Mammary epithelial cell (primary cell): Measurements from ENCODE around the gene CEP89.

Source experiments
- CTCF ChIP-seq, 2 donors: IDR thresholded peaks in 1 of 2; conservative IDR thresholded peaks in 1 of 2; 2 replicates each; pipeline ENCODE4 v1.5.1; 2011 to 2012; ENCODE audit warnings: inconsistent platforms in 2 of 2, low read length in 2 of 2, mild to moderate bottlenecking in 2 of 2, control low read depth in 1 of 2, low read depth in 1 of 2; ENCODE audit not compliant: insufficient read depth in 1 of 2; ENCODE audit errors: extremely low read depth in 1 of 2
- EZH2 ChIP-seq: IDR thresholded peaks from 2 replicates; pipeline ENCODE4 v1.6.1; 2012; ENCODE audit warnings: low read length, inconsistent platforms, borderline replicate concordance

GRCh38 chr19:32921624-32922023 lies 50.1 kb downstream of the CEP89 start:
- TF ChIP-seq EZH2 (no peak), CTCF (conservative IDR thresholded peaks at IDR 0.05 in 1 of 2, IDR thresholded peaks at IDR 0.05 in 1 of 2; ENCODE audit: extremely low read depth in 1 of 2, insufficient read depth in 1 of 2, low read depth in 1 of 2, low read length in 2 of 2) (no peak)
